ENCODE data around the gene PHACTR2. TPM values are rescaled to one million over a fixed set of nuclear protein-coding genes. Genes with fewer than 3 reads are reported as not detected.

PHACTR2 gene
- total RNA-seq, 2 donors from 2014 or later: 164 to 222 TPM

- Histone ChIP-seq H3K4me3 (ENCODE audit: low read length) (peak overlapping the region; percentile 61), H3K9ac (ENCODE audit: extremely low read depth, low read length, poor library complexity, severe bottlenecking) (peak overlapping the region; percentile 18), H3K4me1 (ENCODE audit: control insufficient read depth, insufficient read depth, low read length) (peaks cover 43% of the 10 kb centered on the region), H3K36me3 (ENCODE audit: control insufficient read depth, insufficient read depth, low read length) (peaks cover 44% of the 10 kb centered on the region), H3K27ac (ENCODE audit: low read depth, low read length) (peak overlapping the region; percentile 75), H3K27me3 (ENCODE audit: control insufficient read depth, insufficient read depth, low read length, poor library complexity, severe bottlenecking) (no peaks in the 10 kb centered on the region), H3K9me3 (ENCODE audit: control insufficient read depth, low read length) (no peaks in the 10 kb centered on the region)
- Mint-ChIP-seq H3K4me3 (peak overlapping the region; percentile 27), H3K4me1 (peaks cover 68% of the 10 kb centered on the region), H3K9me3 (no peaks in the 10 kb centered on the region), H3K27ac (peak overlapping the region; percentile 96), H3K36me3 (ENCODE audit: low read depth) (peaks cover 16% of the 10 kb centered on the region), H3K27me3 (ENCODE audit: insufficient read depth) (no peaks in the 10 kb centered on the region)
- TF ChIP-seq, protein P1, sequence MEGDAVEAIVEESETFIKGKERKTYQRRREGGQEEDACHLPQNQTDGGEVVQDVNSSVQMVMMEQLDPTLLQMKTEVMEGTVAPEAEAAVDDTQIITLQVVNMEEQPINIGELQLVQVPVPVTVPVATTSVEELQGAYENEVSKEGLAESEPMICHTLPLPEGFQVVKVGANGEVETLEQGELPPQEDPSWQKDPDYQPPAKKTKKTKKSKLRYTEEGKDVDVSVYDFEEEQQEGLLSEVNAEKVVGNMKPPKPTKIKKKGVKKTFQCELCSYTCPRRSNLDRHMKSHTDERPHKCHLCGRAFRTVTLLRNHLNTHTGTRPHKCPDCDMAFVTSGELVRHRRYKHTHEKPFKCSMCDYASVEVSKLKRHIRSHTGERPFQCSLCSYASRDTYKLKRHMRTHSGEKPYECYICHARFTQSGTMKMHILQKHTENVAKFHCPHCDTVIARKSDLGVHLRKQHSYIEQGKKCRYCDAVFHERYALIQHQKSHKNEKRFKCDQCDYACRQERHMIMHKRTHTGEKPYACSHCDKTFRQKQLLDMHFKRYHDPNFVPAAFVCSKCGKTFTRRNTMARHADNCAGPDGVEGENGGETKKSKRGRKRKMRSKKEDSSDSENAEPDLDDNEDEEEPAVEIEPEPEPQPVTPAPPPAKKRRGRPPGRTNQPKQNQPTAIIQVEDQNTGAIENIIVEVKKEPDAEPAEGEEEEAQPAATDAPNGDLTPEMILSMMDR (conservative IDR thresholded peaks at IDR 0.05): no peak
- DNase-seq: peak; percentile 63
- WGBS, 2 experiments (ENCODE audit: insufficient coverage in 1 of 2, insufficient read length in 1 of 2): 67 to 81% methylated on average over 4 to 8 of the region's 8 CpGs
Measured at GRCh38 chr6:143744551-143745165, 66.9 kb downstream of the PHACTR2 start.

GRCh38 chr6:143745166-143746133, 67.7 kb downstream of the PHACTR2 start:
- DNase-seq: peak; percentile 78
- H3K4me1 Mint-ChIP-seq: peaks cover 71% of the 10 kb centered on the region

More at GRCh38 chr6:143745166-143746133, 67.7 kb downstream of the PHACTR2 start:
- Histone ChIP-seq H3K4me1 (ENCODE audit: control insufficient read depth, insufficient read depth, low read length) (peaks cover 43% of the 10 kb centered on the region), H3K27me3 (ENCODE audit: control insufficient read depth, insufficient read depth, low read length, poor library complexity, severe bottlenecking) (no peaks in the 10 kb centered on the region), H3K9ac (ENCODE audit: extremely low read depth, low read length, poor library complexity, severe bottlenecking) (peak overlapping the region; percentile 31), H3K36me3 (ENCODE audit: control insufficient read depth, insufficient read depth, low read length) (peaks cover 44% of the 10 kb centered on the region), H3K9me3 (ENCODE audit: control insufficient read depth, low read length) (no peaks in the 10 kb centered on the region), H3K4me3 (ENCODE audit: low read length) (peak overlapping the region; percentile 61), H3K27ac (ENCODE audit: low read depth, low read length) (peak overlapping the region; percentile 75)
- peaks cover 14% of the 10 kb centered on the region for H3K36me3 Mint-ChIP-seq (ENCODE audit: low read depth)
- TF ChIP-seq, protein P1 (conservative IDR thresholded peaks at IDR 0.05): no peak
- no peaks in the 10 kb centered on the region for H3K27me3 Mint-ChIP-seq (ENCODE audit: insufficient read depth)
- peak overlapping the region; percentile 27 for H3K4me3 Mint-ChIP-seq
- WGBS, 2 experiments (ENCODE audit: insufficient coverage in 1 of 2, insufficient read length in 1 of 2): 56 to 66% methylated on average over 19 to 22 of the region's 22 CpGs
- peak overlapping the region; percentile 96 for H3K27ac Mint-ChIP-seq
- H3K9me3 Mint-ChIP-seq: no peaks in the 10 kb centered on the region

Data from endodermal cell (in vitro differentiated cells).